ENCODE data around the gene GPR119.
"Not testable (repeated sequence)": the region's sequence is repeated elsewhere in the genome, so short reads cannot be mapped to it uniquely, and the experiment has no call there.

The GPR119 gene

GRCh38 chrX:130385520-130385919 lies at the start of gene GPR119:
TSS of gene GPR119 (minus strand) at chrX:130385674. CDS start at chrX:130385447, 227 bp downstream.
- Histone ChIP-seq H3K4me3 (ENCODE audit: low read depth, low read length) (no peak within 1 kb of the TSS), H3K36me3 (ENCODE audit: control insufficient read depth, insufficient read depth, low read length) (no peaks in the 10 kb centered on the region), H3K27me3 (ENCODE audit: control insufficient read depth, insufficient read depth, low read length) (no peaks in the 10 kb centered on the region), H3K9ac (ENCODE audit: low read depth, low read length) (no peak within 1 kb of the TSS), H3K9me3 (ENCODE audit: control insufficient read depth, insufficient read depth, low read length) (no peaks in the 10 kb centered on the region), H3K4me1 (ENCODE audit: control insufficient read depth, insufficient read depth, low read length) (no peaks in the 10 kb centered on the region)

GRCh38 chrX:130429236-130429635 lies 43.8 kb upstream of the GPR119 start:
- H3K4me3 ChIP-seq (ENCODE audit: low read depth, low read length); H3K4me1 ChIP-seq (ENCODE audit: control insufficient read depth, insufficient read depth, low read length); H3K27me3 ChIP-seq (ENCODE audit: control insufficient read depth, insufficient read depth, low read length); H3K9ac ChIP-seq (ENCODE audit: low read depth, low read length); H3K36me3 ChIP-seq (ENCODE audit: control insufficient read depth, insufficient read depth, low read length); H3K9me3 ChIP-seq (ENCODE audit: control insufficient read depth, insufficient read depth, low read length): not testable (repeated sequence)

GRCh38 chrX:130426531-130426930 lies 41.1 kb upstream of the GPR119 start:
- Histone ChIP-seq H3K9ac (ENCODE audit: low read depth, low read length) (no peak overlapping the region), H3K4me3 (ENCODE audit: low read depth, low read length) (no peak overlapping the region), H3K4me1 (ENCODE audit: control insufficient read depth, insufficient read depth, low read length) (no peaks in the 10 kb centered on the region), H3K9me3 (ENCODE audit: control insufficient read depth, insufficient read depth, low read length) (no peaks in the 10 kb centered on the region), H3K36me3 (ENCODE audit: control insufficient read depth, insufficient read depth, low read length) (no peaks in the 10 kb centered on the region), H3K27me3 (ENCODE audit: control insufficient read depth, insufficient read depth, low read length) (no peaks in the 10 kb centered on the region)

GRCh38 chrX:130419263-130419662 lies 33.8 kb upstream of the GPR119 start:
- Histone ChIP-seq H3K27me3 (ENCODE audit: control insufficient read depth, insufficient read depth, low read length) (no peaks in the 10 kb centered on the region), H3K4me3 (ENCODE audit: low read depth, low read length) (no peak overlapping the region), H3K9ac (ENCODE audit: low read depth, low read length) (no peak overlapping the region), H3K9me3 (ENCODE audit: control insufficient read depth, insufficient read depth, low read length) (no peaks in the 10 kb centered on the region), H3K36me3 (ENCODE audit: control insufficient read depth, insufficient read depth, low read length) (peaks cover 2% of the 10 kb centered on the region), H3K4me1 (ENCODE audit: control insufficient read depth, insufficient read depth, low read length) (peaks cover 11% of the 10 kb centered on the region)

GRCh38 chrX:130418740-130419139 lies 33.3 kb upstream of the GPR119 start:
- H3K4me3 ChIP-seq (ENCODE audit: low read depth, low read length), result no peak overlapping the region
- no peaks in the 10 kb centered on the region for H3K27me3 ChIP-seq (ENCODE audit: control insufficient read depth, insufficient read depth, low read length)
- no peaks in the 10 kb centered on the region for H3K9me3 ChIP-seq (ENCODE audit: control insufficient read depth, insufficient read depth, low read length)
- H3K36me3 ChIP-seq (ENCODE audit: control insufficient read depth, insufficient read depth, low read length), result peaks cover 2% of the 10 kb centered on the region
- H3K4me1 ChIP-seq (ENCODE audit: control insufficient read depth, insufficient read depth, low read length), result peaks cover 11% of the 10 kb centered on the region
- no peak overlapping the region for H3K9ac ChIP-seq (ENCODE audit: low read depth, low read length)

GRCh38 chrX:130418066-130418465 lies 32.6 kb upstream of the GPR119 start:
- Histone ChIP-seq H3K9ac (ENCODE audit: low read depth, low read length) (peak overlapping the region; percentile 16), H3K9me3 (ENCODE audit: control insufficient read depth, insufficient read depth, low read length) (no peaks in the 10 kb centered on the region), H3K4me3 (ENCODE audit: low read depth, low read length) (no peak overlapping the region), H3K36me3 (ENCODE audit: control insufficient read depth, insufficient read depth, low read length) (peaks cover 2% of the 10 kb centered on the region), H3K4me1 (ENCODE audit: control insufficient read depth, insufficient read depth, low read length) (peaks cover 11% of the 10 kb centered on the region), H3K27me3 (ENCODE audit: control insufficient read depth, insufficient read depth, low read length) (no peaks in the 10 kb centered on the region)

- peaks cover 11% of the 10 kb centered on the region for H3K4me1 ChIP-seq (ENCODE audit: control insufficient read depth, insufficient read depth, low read length)
- H3K9ac ChIP-seq (ENCODE audit: low read depth, low read length), result no peak overlapping the region
- peaks cover 6% of the 10 kb centered on the region for H3K36me3 ChIP-seq (ENCODE audit: control insufficient read depth, insufficient read depth, low read length)
- no peak overlapping the region for H3K4me3 ChIP-seq (ENCODE audit: low read depth, low read length)
- H3K27me3 ChIP-seq (ENCODE audit: control insufficient read depth, insufficient read depth, low read length), result no peaks in the 10 kb centered on the region
- no peaks in the 10 kb centered on the region for H3K9me3 ChIP-seq (ENCODE audit: control insufficient read depth, insufficient read depth, low read length)
These were observed 31.3 kb upstream of the GPR119 start for GRCh38 chrX:130416785-130417184.

- Histone ChIP-seq H3K27me3 (ENCODE audit: control insufficient read depth, insufficient read depth, low read length) (no peaks in the 10 kb centered on the region), H3K9me3 (ENCODE audit: control insufficient read depth, insufficient read depth, low read length) (no peaks in the 10 kb centered on the region), H3K36me3 (ENCODE audit: control insufficient read depth, insufficient read depth, low read length) (peaks cover 6% of the 10 kb centered on the region), H3K4me3 (ENCODE audit: low read depth, low read length) (no peak overlapping the region), H3K4me1 (ENCODE audit: control insufficient read depth, insufficient read depth, low read length) (peaks cover 11% of the 10 kb centered on the region), H3K9ac (ENCODE audit: low read depth, low read length) (no peak overlapping the region)
These were observed 29.7 kb upstream of the GPR119 start for GRCh38 chrX:130415201-130415600.

- H3K4me1 ChIP-seq (ENCODE audit: control insufficient read depth, insufficient read depth, low read length), result peaks cover 11% of the 10 kb centered on the region
- H3K9ac ChIP-seq (ENCODE audit: low read depth, low read length), result no peak overlapping the region
- no peak overlapping the region for H3K4me3 ChIP-seq (ENCODE audit: low read depth, low read length)
- no peaks in the 10 kb centered on the region for H3K27me3 ChIP-seq (ENCODE audit: control insufficient read depth, insufficient read depth, low read length)
- no peaks in the 10 kb centered on the region for H3K9me3 ChIP-seq (ENCODE audit: control insufficient read depth, insufficient read depth, low read length)
- H3K36me3 ChIP-seq (ENCODE audit: control insufficient read depth, insufficient read depth, low read length), result peaks cover 6% of the 10 kb centered on the region
These were observed 29.3 kb upstream of the GPR119 start for GRCh38 chrX:130414800-130415199.

- Histone ChIP-seq H3K36me3 (ENCODE audit: control insufficient read depth, insufficient read depth, low read length) (peaks cover 6% of the 10 kb centered on the region), H3K9ac (ENCODE audit: low read depth, low read length) (no peak overlapping the region), H3K4me3 (ENCODE audit: low read depth, low read length) (no peak overlapping the region), H3K9me3 (ENCODE audit: control insufficient read depth, insufficient read depth, low read length) (no peaks in the 10 kb centered on the region), H3K4me1 (ENCODE audit: control insufficient read depth, insufficient read depth, low read length) (no peaks in the 10 kb centered on the region), H3K27me3 (ENCODE audit: control insufficient read depth, insufficient read depth, low read length) (no peaks in the 10 kb centered on the region)
These were observed 27.9 kb upstream of the GPR119 start for GRCh38 chrX:130413415-130413814.

GRCh38 chrX:130402208-130402684 lies 16.8 kb upstream of the GPR119 start:
- Histone ChIP-seq H3K27me3 (ENCODE audit: control insufficient read depth, insufficient read depth, low read length) (peaks cover 11% of the 10 kb centered on the region), H3K36me3 (ENCODE audit: control insufficient read depth, insufficient read depth, low read length) (peaks cover 11% of the 10 kb centered on the region), H3K4me3 (ENCODE audit: low read depth, low read length) (peak overlapping the region; percentile 93), H3K9ac (ENCODE audit: low read depth, low read length) (peak overlapping the region; percentile 89), H3K4me1 (ENCODE audit: control insufficient read depth, insufficient read depth, low read length) (no peaks in the 10 kb centered on the region), H3K9me3 (ENCODE audit: control insufficient read depth, insufficient read depth, low read length) (no peaks in the 10 kb centered on the region)

- Histone ChIP-seq H3K36me3 (ENCODE audit: control insufficient read depth, insufficient read depth, low read length) (peaks cover 11% of the 10 kb centered on the region), H3K9me3 (ENCODE audit: control insufficient read depth, insufficient read depth, low read length) (no peaks in the 10 kb centered on the region), H3K4me1 (ENCODE audit: control insufficient read depth, insufficient read depth, low read length) (no peaks in the 10 kb centered on the region), H3K4me3 (ENCODE audit: low read depth, low read length) (peak within 1 kb of the TSS; percentile 93), H3K27me3 (ENCODE audit: control insufficient read depth, insufficient read depth, low read length) (peaks cover 13% of the 10 kb centered on the region), H3K9ac (ENCODE audit: low read depth, low read length) (peak within 1 kb of the TSS; percentile 89)
These were observed 16.1 kb upstream of the GPR119 start, which contains the start of gene RBMX2 for GRCh38 chrX:130401415-130402207. TSS of gene RBMX2 (plus strand) at chrX:130401987. CDS start at chrX:130402033, 46 bp downstream.

All from iPS-15b (cell line).